Measurements from ENCODE around the gene TRMU.

Gene TRMU

GRCh38 chr22:46369716-46370583 is 34.4 kb downstream of the TRMU start:
- no peak for DNase-seq (ENCODE audit: low read depth, low spot score)

GRCh38 chr22:46370584-46371291 is 35.2 kb downstream of the TRMU start:
- no peak for DNase-seq (ENCODE audit: low read depth, low spot score)

- no peak for DNase-seq (ENCODE audit: low read depth, low spot score)
Measured at GRCh38 chr22:46371623-46372226, 36.2 kb downstream of the TRMU start.

- no peak for DNase-seq (ENCODE audit: low read depth, low spot score)
Measured at GRCh38 chr22:46372686-46373085, 37.2 kb downstream of the TRMU start.

GRCh38 chr22:46373159-46373558 is 37.6 kb downstream of the TRMU start:
- DNase-seq (ENCODE audit: low read depth, low spot score) = no peak

GRCh38 chr22:46373921-46374662 is 38.6 kb downstream of the TRMU start:
- no peak for DNase-seq (ENCODE audit: low read depth, low spot score)

GRCh38 chr22:46374663-46375474 is 39.4 kb downstream of the TRMU start:
- no peak for DNase-seq (ENCODE audit: low read depth, low spot score)

GRCh38 chr22:46376111-46376510 is 40.6 kb downstream of the TRMU start:
- DNase-seq (ENCODE audit: low read depth, low spot score) = no peak

- no peak for DNase-seq (ENCODE audit: low read depth, low spot score)
Measured at GRCh38 chr22:46376908-46377524, 41.5 kb downstream of the TRMU start.

- no peak for DNase-seq (ENCODE audit: low read depth, low spot score)
Measured at GRCh38 chr22:46377525-46378425, 42.3 kb downstream of the TRMU start.

GRCh38 chr22:46378426-46379065 is 43.0 kb downstream of the TRMU start:
- DNase-seq (ENCODE audit: low read depth, low spot score) = no peak

- DNase-seq (ENCODE audit: low read depth, low spot score) = no peak
Measured at GRCh38 chr22:46379066-46379930, 43.8 kb downstream of the TRMU start.

GRCh38 chr22:46380069-46380468 is 44.6 kb downstream of the TRMU start:
- DNase-seq (ENCODE audit: low read depth, low spot score) = no peak

- no peak for DNase-seq (ENCODE audit: low read depth, low spot score)
Measured at GRCh38 chr22:46380581-46380980, 45.1 kb downstream of the TRMU start.

GRCh38 chr22:46381142-46381541 is 45.6 kb downstream of the TRMU start:
- DNase-seq (ENCODE audit: low read depth, low spot score) = no peak

GRCh38 chr22:46381731-46382130 is 46.2 kb downstream of the TRMU start:
- no peak for DNase-seq (ENCODE audit: low read depth, low spot score)

GRCh38 chr22:46382524-46382923 is 47.0 kb downstream of the TRMU start:
- DNase-seq (ENCODE audit: low read depth, low spot score) = no peak

- no peak for DNase-seq (ENCODE audit: low read depth, low spot score)
Measured at GRCh38 chr22:46386312-46386711, 50.8 kb downstream of the TRMU start.

Data from smooth muscle cell of the brain vasculature (primary cell).